ENCODE measurements around the gene MCM9.

The MCM9 gene

GRCh38 chr6:118825661-118826060, 109.3 kb downstream of the MCM9 start:
- no peak overlapping the region for H3K4me3 ChIP-seq
- TF ChIP-seq CTCF (IDR thresholded peaks at IDR 0.05): no peak
- intact Hi-C loops (cut with DNase I; ENCODE audit: low total_unique reads): no loop called here
- H3K36me3 ChIP-seq: peaks cover 53 to 61% (median 59%) of the 10 kb centered on the region in 3 donors
- DNase-seq: no peak
- no peaks in the 10 kb centered on the region for H3K4me1 ChIP-seq
- no peaks in the 10 kb centered on the region for H3K27me3 ChIP-seq
- H3K27ac ChIP-seq: no peak overlapping the region
- H3K9me3 ChIP-seq: no peaks in the 10 kb centered on the region

- Histone ChIP-seq H3K27ac (no peak overlapping the region), H3K4me3 (no peak overlapping the region), H3K9me3 (no peaks in the 10 kb centered on the region), H3K27me3 (no peaks in the 10 kb centered on the region), H3K4me1 (no peaks in the 10 kb centered on the region), H3K36me3 (peaks cover 5 to 24% (median 18%) of the 10 kb centered on the region in 3 donors)
- no peak for TF ChIP-seq CTCF (IDR thresholded peaks at IDR 0.05)
- no peak for DNase-seq
- intact Hi-C loops (cut with DNase I; ENCODE audit: low total_unique reads): loop anchor here (5.0 kb wide), 1 partner anchor 1833 kb away; no protein-coding TSS in a partner anchor
Measured at GRCh38 chr6:118815495-118815894, 119.5 kb downstream of the MCM9 start.

GRCh38 chr6:118813775-118814174, 121.2 kb downstream of the MCM9 start:
- no peak overlapping the region for H3K4me3 ChIP-seq
- no peaks in the 10 kb centered on the region for H3K4me1 ChIP-seq
- H3K27ac ChIP-seq: no peak overlapping the region
- no peak for DNase-seq
- intact Hi-C loops (cut with DNase I; ENCODE audit: low total_unique reads): no loop called here
- H3K9me3 ChIP-seq: no peaks in the 10 kb centered on the region
- H3K27me3 ChIP-seq: no peaks in the 10 kb centered on the region
- H3K36me3 ChIP-seq: peaks cover 5 to 24% (median 18%) of the 10 kb centered on the region in 3 donors
- TF ChIP-seq CTCF (IDR thresholded peaks at IDR 0.05): no peak

- Histone ChIP-seq H3K27ac (no peak overlapping the region), H3K4me3 (no peak overlapping the region), H3K9me3 (no peaks in the 10 kb centered on the region), H3K36me3 (peaks cover 5 to 24% (median 18%) of the 10 kb centered on the region in 3 donors), H3K4me1 (no peaks in the 10 kb centered on the region), H3K27me3 (no peaks in the 10 kb centered on the region)
- DNase-seq: no peak
- intact Hi-C loops (cut with DNase I; ENCODE audit: low total_unique reads): no loop called here
- TF ChIP-seq CTCF (IDR thresholded peaks at IDR 0.05): no peak
Measured at GRCh38 chr6:118812970-118813369, 122.0 kb downstream of the MCM9 start.

GRCh38 chr6:118810420-118811027, 124.4 kb downstream of the MCM9 start:
- intact Hi-C loops (cut with DNase I; ENCODE audit: low total_unique reads): no loop called here
- Histone ChIP-seq H3K36me3 (peaks cover 0 to 17% (median 10%) of the 10 kb centered on the region in 3 donors), H3K4me1 (no peaks in the 10 kb centered on the region), H3K4me3 (no peak overlapping the region), H3K27ac (no peak overlapping the region), H3K9me3 (no peaks in the 10 kb centered on the region), H3K27me3 (no peaks in the 10 kb centered on the region)
- no peak for TF ChIP-seq CTCF (IDR thresholded peaks at IDR 0.05)
- DNase-seq: no peak
